Lung (tissue), 12 donors: ENCODE measurements around the gene STK38L. TPM values are rescaled to one million over a fixed set of nuclear protein-coding genes. Genes with fewer than 3 reads are reported as not detected.

ENCODE experiments used
- ATAC-seq: fragments of 200-7000 bp; cut with Tn5 transposase; one replicate; pipeline ENCODE4 v1.9.1; 2020; ENCODE audit warnings: moderate number of reproducible peaks; ENCODE audit not compliant: insufficient read depth, low FRiP score
- DNase-seq, 3 donors: peaks; one replicate each; pipeline ENCODE4 v3.0.0-alpha.2; 2013 to 2017
- H3K27ac ChIP-seq, 2 donors: one replicate each; pipeline ENCODE4 v1.5.1; 2013; ENCODE audit warnings: mild to moderate bottlenecking in 2 of 2, moderate library complexity in 2 of 2, control low read depth in 1 of 2, inconsistent platforms in 1 of 2, low read depth in 1 of 2, low read length in 1 of 2
- H3K27me3 ChIP-seq, 3 donors: one replicate each; pipeline ENCODE4 v1.5.1; 2013; ENCODE audit warnings: low read length in 2 of 3; ENCODE audit not compliant: control insufficient read depth in 3 of 3, insufficient read depth in 3 of 3
- H3K36me3 ChIP-seq, 4 donors: one replicate each; pipeline ENCODE4 v1.5.1; 2013; ENCODE audit warnings: low read length in 4 of 4, mild to moderate bottlenecking in 1 of 4, moderate library complexity in 1 of 4; ENCODE audit not compliant: control insufficient read depth in 4 of 4, insufficient read depth in 4 of 4
- H3K4me1 ChIP-seq, 5 donors: one replicate each; pipeline ENCODE4 v1.5.1; 2013; ENCODE audit warnings: low read length in 5 of 5, mild to moderate bottlenecking in 2 of 5, moderate library complexity in 1 of 5; ENCODE audit not compliant: control insufficient read depth in 5 of 5, insufficient read depth in 5 of 5
- H3K4me3 ChIP-seq: one replicate; pipeline ENCODE4 v1.5.1; 2013; ENCODE audit warnings: mild to moderate bottlenecking, control low read depth, moderate library complexity
- H3K9ac ChIP-seq, 2 donors: one replicate each; pipeline ENCODE4 v1.5.1; 2013; ENCODE audit warnings: low read length in 2 of 2, control low read depth in 1 of 2; ENCODE audit not compliant: insufficient read depth in 1 of 2
- H3K9me3 ChIP-seq, 4 donors: one replicate each; pipeline ENCODE4 v1.5.1; 2013; ENCODE audit warnings: low read length in 3 of 4, mild to moderate bottlenecking in 1 of 4, moderate library complexity in 1 of 4; ENCODE audit not compliant: control insufficient read depth in 4 of 4, insufficient read depth in 3 of 4
- CTCF ChIP-seq: IDR thresholded peaks from 2 replicates; pipeline ENCODE4 v1.5.1; 2012; ENCODE audit warnings: mild to moderate bottlenecking; ENCODE audit errors: control extremely low read depth, extremely low read depth
- WGBS, 2 donors: extraction: QIAGEN DNeasy Blood & Tissue Kit; methylation state at CpG; one replicate each; pipeline ENCODE4 v1.1.7; 2013; 5-methylcytosine and 5-hydroxymethylcytosine counted together
- polyA plus RNA-seq, 2 donors: library from polyadenylated mRNA; stranded (reverse); fragments of 200-250 nt; gene quantifications; one replicate each; pipeline ENCODE4 v1.2.1, GENCODE V29; 2013
- total RNA-seq, 2 donors: library from RNA; depleted of rRNA in 1 of 2; stranded (reverse); fragments of >200 nt in 1 of 2; gene quantifications; one replicate each; pipeline ENCODE4 v1.2.1, GENCODE V29; 2014 to 2021
- donor health status: control.
- donor health status: control.
- donor health status: Bipolar disorder and iron deficiency.
- donor health status: healthy.
- donor health status: DM: yes; HTN: yes; CAD: no.

The STK38L gene
- total and polyA plus RNA-seq, 4 donors: 6.5 to 41.5 (median 18.5) TPM

- DNase-seq: no peak
Measured at GRCh38 chr12:27236498-27236897, 7.6 kb upstream of the STK38L start.

GRCh38 chr12:27237790-27238771, 6.0 kb upstream of the STK38L start:
- H3K9ac ChIP-seq: no peak overlapping the region
- 40 to 64% methylated on average over 6 of the region's 6 CpGs for WGBS, 2 donors
- no peak for TF ChIP-seq CTCF

More at GRCh38 chr12:27236498-27236897, 7.6 kb upstream of the STK38L start:
- no peaks in the 10 kb centered on the region for H3K9me3 ChIP-seq
- H3K27me3 ChIP-seq: no peaks in the 10 kb centered on the region
- H3K4me1 ChIP-seq: no peaks in the 10 kb centered on the region
- H3K4me3 ChIP-seq: no peak overlapping the region
- no peak for TF ChIP-seq CTCF
- no peak overlapping the region for H3K9ac ChIP-seq
- no peak for ATAC-seq
- H3K36me3 ChIP-seq: no peaks in the 10 kb centered on the region
- no peak overlapping the region for H3K27ac ChIP-seq
- WGBS, 2 donors: 51 to 84% methylated on average over 3 of the region's 3 CpGs

GRCh38 chr12:27243006-27243405, 1.1 kb upstream of the STK38L start:
- DNase-seq (no peak), ATAC-seq (no peak)
- TF ChIP-seq CTCF: no peak
- WGBS, 2 donors: 82 to 92% methylated on average over 4 of the region's 4 CpGs
- H3K4me3 ChIP-seq: no peak overlapping the region
- H3K9ac ChIP-seq: no peak overlapping the region
- H3K36me3 ChIP-seq: peaks cover 0 to 3% (median 0%) of the 10 kb centered on the region in 4 donors
- H3K27ac ChIP-seq: peak overlapping the region in 1 of 2 donors; percentile 64
- H3K4me1 ChIP-seq: peaks cover 0 to 25% (median 3%) of the 10 kb centered on the region in 5 donors
- H3K27me3 ChIP-seq: no peaks in the 10 kb centered on the region
- no peaks in the 10 kb centered on the region for H3K9me3 ChIP-seq

More at GRCh38 chr12:27237790-27238771, 6.0 kb upstream of the STK38L start:
- Histone ChIP-seq H3K9me3 (no peaks in the 10 kb centered on the region), H3K27ac (peak overlapping the region in 1 of 2 donors; percentile 26), H3K4me1 (no peaks in the 10 kb centered on the region), H3K4me3 (no peak overlapping the region), H3K36me3 (no peaks in the 10 kb centered on the region), H3K27me3 (no peaks in the 10 kb centered on the region)
- no peak for DNase-seq
- peak; percentile 69 for ATAC-seq
